ENCODE measurements around the gene RAD51B. TPM values are rescaled to one million over a fixed set of nuclear protein-coding genes. Genes with fewer than 3 reads are reported as not detected.
A peak's percentile ranks its signal among the peaks of the same experiment; 100 is the strongest.

RAD51B gene
- total RNA-seq, 1 donor from 2014 or later = 3.8 TPM

GRCh38 chr14:68127166-68127565 lies 307.6 kb downstream of the RAD51B start:
- intact Hi-C loops (cut with DNase I) = no loop called here
- DNase-seq (ENCODE audit: low spot score) = no peak

GRCh38 chr14:68131907-68132306 lies 312.3 kb downstream of the RAD51B start:
- intact Hi-C loops (cut with DNase I) = no loop called here
- no peak for DNase-seq (ENCODE audit: low spot score)

GRCh38 chr14:68132563-68133121 lies 313.1 kb downstream of the RAD51B start:
- intact Hi-C loops (cut with DNase I) = no loop called here
- DNase-seq (ENCODE audit: low spot score) = no peak

DNA sequence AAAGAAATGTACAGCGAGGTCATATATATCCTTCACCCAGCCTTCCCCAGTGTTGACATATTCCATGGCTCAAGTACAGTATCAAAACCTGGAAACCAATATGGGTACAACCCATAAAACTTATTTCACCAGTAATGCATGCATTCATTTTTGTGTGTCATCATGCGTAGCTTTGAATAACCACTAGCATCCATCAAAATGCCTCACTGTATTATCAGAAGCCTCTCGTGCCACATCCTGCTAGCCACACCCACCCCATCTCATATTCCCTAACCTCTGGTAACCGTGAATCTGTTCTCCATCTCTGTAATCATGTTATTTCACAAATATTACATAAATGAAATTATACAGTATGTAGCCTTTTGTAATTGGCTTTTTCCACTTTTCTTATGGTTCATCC lies 314.3 kb downstream of the RAD51B start:
- DNase-seq (ENCODE audit: low spot score) = no peak
- intact Hi-C loops (cut with DNase I) = no loop called here

DNA sequence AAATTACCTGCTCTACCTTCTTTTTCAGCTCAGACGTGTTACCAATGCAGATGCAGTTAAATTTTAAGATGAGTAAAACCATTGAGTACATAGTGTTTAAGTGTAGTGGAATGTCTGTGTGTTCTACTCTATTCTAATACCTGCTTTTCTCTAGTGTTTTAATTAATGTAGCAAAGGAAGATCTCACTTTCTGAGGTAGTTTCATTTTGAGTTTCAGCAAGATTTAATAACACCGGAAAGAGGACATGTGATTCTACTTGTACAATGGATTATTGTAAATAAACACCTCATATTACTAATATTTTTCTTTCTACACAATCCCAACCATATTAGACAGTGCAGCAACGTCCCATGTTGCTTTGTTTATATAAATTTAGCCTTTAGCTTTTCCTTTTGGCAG lies 315.4 kb downstream of the RAD51B start:
- no peak for DNase-seq (ENCODE audit: low spot score)
- intact Hi-C loops (cut with DNase I) = no loop called here

GRCh38 chr14:68135566-68135965 lies 316.0 kb downstream of the RAD51B start:
- intact Hi-C loops (cut with DNase I) = no loop called here
- no peak for DNase-seq (ENCODE audit: low spot score)

- intact Hi-C loops (cut with DNase I) = no loop called here
- DNase-seq (ENCODE audit: low spot score) = no peak
Observed at GRCh38 chr14:68137704-68138619, 318.4 kb downstream of the RAD51B start.

DNA sequence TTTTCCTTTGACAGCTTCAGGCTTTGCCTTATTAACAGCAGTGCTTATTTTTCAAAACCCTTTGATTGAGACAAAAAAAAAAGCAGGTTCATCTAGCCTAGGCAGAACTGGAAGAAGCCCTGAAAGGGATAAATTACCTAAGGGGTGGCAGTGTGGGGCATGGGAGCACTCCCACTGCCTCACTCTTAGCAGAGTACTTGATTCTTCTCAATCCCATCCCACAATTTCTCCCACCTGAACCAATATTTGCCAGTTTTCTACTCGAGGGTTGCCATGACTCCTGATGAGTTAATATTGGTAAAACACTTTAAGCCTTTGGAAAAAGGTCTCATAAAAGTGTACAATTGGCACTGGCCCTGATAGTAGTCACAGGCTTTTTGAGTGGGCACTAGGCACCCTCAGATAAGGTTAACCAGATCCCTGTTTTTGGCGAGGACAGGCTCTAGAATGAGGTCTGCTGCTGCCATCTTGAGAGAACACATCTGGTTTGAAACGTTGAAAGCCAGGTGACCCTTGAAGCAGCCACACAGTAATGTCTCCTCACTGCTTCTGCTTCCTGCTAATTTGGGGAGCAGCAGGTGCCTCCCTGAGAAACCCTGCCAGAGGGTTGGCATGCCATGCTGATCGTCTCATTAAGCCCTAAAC lies 320.0 kb downstream of the RAD51B start:
- intact Hi-C loops (cut with DNase I) = loop anchor here (5.0 to 10.0 kb wide), 2 partner anchors 197 to 675 kb away; no protein-coding TSS in a partner anchor
- no peak for DNase-seq (ENCODE audit: low spot score)

GRCh38 chr14:68140076-68140741 lies 320.6 kb downstream of the RAD51B start:
- intact Hi-C loops (cut with DNase I) = loop anchor here (5.0 to 10.0 kb wide), 2 partner anchors 198 to 675 kb away; no protein-coding TSS in a partner anchor
- DNase-seq (ENCODE audit: low spot score) = no peak

DNA sequence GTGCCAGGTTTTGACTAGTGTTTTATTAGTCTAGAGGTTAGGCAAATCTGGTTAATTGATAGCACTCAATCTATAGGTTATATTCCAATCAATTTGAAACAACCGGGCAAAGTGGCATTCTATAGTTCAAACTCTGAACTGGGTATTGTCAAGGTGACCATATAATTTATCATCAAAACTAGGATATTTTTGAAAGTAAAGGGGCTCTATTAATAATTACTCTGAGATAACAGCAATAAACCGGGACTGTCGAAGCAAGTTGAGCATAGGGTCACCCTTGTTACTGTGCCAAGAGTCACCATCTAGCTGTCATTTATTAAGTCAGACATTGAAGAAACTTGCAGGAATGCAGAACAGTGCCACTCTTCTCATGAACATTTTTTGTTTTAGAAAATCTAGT lies 321.2 kb downstream of the RAD51B start:
- DNase-seq (ENCODE audit: low spot score) = no peak
- intact Hi-C loops (cut with DNase I) = loop anchor here (5.0 to 10.0 kb wide), 2 partner anchors 199 to 674 kb away; no protein-coding TSS in a partner anchor

GRCh38 chr14:68141281-68142088 lies 321.9 kb downstream of the RAD51B start:
- DNase-seq (ENCODE audit: low spot score) = no peak
- intact Hi-C loops (cut with DNase I) = loop anchor here (5.0 to 10.0 kb wide), 2 partner anchors 199 to 673 kb away; no protein-coding TSS in a partner anchor

GRCh38 chr14:68143341-68143841 lies 323.8 kb downstream of the RAD51B start:
- intact Hi-C loops (cut with DNase I) = loop anchor here (5.0 to 10.0 kb wide), 2 partner anchors 201 to 671 kb away; no protein-coding TSS in a partner anchor

GRCh38 chr14:68144051-68144681 lies 324.6 kb downstream of the RAD51B start:
- intact Hi-C loops (cut with DNase I) = loop anchor here (2.0 to 10.0 kb wide), 3 partner anchors 101 to 671 kb away; no protein-coding TSS in a partner anchor
- no peak for DNase-seq (ENCODE audit: low spot score)

More at GRCh38 chr14:68143341-68143841, 323.8 kb downstream of the RAD51B start:
- peak; percentile 77 for DNase-seq (ENCODE audit: low spot score)

DNA sequence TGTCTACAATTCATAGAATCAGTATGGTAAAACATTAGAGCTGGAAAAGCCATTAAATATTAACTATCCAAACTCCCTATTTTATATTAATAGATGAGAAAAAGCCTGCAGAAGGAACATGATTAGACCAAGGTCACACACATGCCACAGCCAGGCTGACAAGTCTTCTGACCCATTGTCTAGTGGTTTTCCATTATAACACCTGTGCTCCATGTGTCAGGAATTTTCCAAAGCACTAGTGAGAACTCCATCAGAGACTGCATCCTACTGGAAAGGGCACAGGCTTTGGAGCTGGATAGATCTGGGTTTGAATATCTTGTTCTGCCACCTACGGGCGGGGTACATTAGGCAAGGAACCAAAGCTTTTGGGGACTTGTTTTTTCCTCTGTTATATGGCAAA lies 325.5 kb downstream of the RAD51B start:
- DNase-seq (ENCODE audit: low spot score) = no peak
- intact Hi-C loops (cut with DNase I) = loop anchor here (2.0 to 10.0 kb wide), 3 partner anchors 52 to 670 kb away; no protein-coding TSS in a partner anchor

DNA sequence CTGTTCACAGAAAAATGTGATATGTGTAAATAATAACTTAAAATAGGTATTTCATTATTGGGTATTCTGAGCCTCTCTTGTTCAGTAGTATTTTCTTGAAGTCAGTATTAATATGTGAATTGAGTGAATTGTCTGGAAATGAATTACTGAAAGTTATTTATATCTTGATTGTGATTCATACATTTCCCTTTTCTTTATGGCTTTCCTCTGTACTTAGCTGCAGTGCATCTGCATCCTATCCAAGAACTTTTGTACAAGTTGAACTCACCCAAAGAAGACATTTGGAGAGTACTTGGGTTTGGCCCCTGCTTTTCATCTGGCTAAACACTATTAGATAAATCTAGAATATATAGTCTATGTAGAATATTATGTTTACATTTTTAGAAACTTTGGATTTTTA lies 326.0 kb downstream of the RAD51B start:
- DNase-seq (ENCODE audit: low spot score) = no peak
- intact Hi-C loops (cut with DNase I) = loop anchor here (2.0 to 10.0 kb wide), 3 partner anchors 52 to 669 kb away; no protein-coding TSS in a partner anchor

DNA sequence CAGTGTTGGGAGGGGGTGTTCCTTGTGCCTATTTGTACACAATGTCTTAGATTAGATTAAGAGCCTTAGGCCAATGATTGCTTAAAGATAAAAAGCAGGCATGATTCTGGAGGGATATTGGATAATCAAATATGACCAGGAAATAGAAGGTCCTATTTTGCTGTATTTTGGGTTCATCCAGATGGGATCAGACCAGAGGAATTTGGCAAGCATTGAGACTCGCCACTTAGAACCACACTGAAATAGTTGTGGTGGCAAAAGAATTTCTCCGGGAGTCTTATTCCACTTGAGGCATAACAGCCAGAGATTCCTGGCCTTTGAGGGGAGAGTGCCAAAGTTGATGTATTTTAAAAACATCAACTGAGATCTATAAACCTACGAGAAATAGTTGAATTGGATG lies 327.2 kb downstream of the RAD51B start:
- no peak for DNase-seq (ENCODE audit: low spot score)
- intact Hi-C loops (cut with DNase I) = loop anchor here (5.0 to 10.0 kb wide), 2 partner anchors 50 to 668 kb away; no protein-coding TSS in a partner anchor

DNA sequence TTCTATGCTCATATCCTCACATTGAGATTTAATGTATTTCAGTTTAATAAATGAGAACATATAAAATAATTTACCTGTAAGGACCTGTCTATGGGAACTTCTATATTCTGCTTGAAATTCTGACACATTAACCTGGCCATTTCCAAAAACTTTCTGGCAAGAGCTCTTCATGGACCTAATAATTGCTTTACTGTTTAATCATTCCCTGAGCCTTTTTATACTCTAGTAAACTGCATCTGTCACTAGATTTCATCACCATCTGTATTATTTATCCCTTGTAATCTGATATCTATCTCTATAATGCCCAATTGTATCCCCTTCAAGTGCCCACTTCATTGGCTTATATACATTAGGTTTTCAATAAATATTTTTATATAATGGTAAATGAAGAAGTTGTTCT lies 327.7 kb downstream of the RAD51B start:
- DNase-seq (ENCODE audit: low spot score) = no peak
- intact Hi-C loops (cut with DNase I) = loop anchor here (5.0 to 10.0 kb wide), 2 partner anchors 50 to 667 kb away; no protein-coding TSS in a partner anchor

- intact Hi-C loops (cut with DNase I) = loop anchor here (5.0 to 10.0 kb wide), 2 partner anchors 49 to 667 kb away; no protein-coding TSS in a partner anchor
- DNase-seq (ENCODE audit: low spot score) = no peak
Observed at GRCh38 chr14:68148276-68148675, 328.7 kb downstream of the RAD51B start.
